GM12873 (cell line): ENCODE data around the gene KIF26B.

Source experiments
- CTCF ChIP-seq: IDR thresholded peaks from 2 replicates; pipeline ENCODE4 v1.5.1; 2012; ENCODE audit warnings: low read depth, mild to moderate bottlenecking, moderate library complexity, low read length, control low read depth; ENCODE audit not compliant: insufficient read depth; ENCODE audit errors: missing control alignments

The KIF26B gene

GRCh38 chr1:245691897-245692296 lies 537.1 kb downstream of the KIF26B start:
- TF ChIP-seq CTCF: no peak

GRCh38 chr1:245692318-245692717 lies 537.5 kb downstream of the KIF26B start:
- no peak for TF ChIP-seq CTCF

DNA sequence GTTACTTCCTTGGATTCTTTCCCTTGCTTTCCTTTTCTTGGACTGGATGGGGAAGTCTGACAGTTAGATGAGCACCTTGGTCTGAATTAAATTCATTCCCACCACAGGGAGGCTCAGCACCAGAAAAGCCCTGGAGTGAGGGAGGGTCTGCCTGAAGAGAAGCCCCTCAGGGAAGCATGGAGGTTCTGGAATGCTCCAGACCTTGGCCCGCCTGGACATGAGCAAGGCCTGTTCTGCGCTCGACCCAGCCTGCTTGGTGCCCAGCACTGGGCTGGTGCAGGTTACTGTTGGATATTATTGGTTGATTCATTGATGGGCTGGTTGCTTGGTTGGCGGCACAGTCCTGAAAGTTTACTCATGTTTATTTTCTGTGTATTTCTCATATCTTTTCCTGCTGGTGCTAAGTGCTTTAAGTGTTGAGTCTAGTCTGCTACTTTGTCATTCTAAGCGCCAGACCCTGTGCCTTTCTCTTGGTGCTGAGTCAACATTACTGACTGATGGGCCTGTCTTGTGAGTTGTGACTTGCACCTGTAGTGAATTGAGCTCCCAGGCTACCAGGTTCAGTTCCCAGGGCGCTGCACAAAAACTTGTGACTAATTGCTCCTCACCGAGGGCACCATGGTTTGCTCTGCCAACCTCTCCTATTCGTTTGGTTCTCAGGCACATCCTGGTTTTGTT lies 538.5 kb downstream of the KIF26B start:
- TF ChIP-seq CTCF: no peak

DNA sequence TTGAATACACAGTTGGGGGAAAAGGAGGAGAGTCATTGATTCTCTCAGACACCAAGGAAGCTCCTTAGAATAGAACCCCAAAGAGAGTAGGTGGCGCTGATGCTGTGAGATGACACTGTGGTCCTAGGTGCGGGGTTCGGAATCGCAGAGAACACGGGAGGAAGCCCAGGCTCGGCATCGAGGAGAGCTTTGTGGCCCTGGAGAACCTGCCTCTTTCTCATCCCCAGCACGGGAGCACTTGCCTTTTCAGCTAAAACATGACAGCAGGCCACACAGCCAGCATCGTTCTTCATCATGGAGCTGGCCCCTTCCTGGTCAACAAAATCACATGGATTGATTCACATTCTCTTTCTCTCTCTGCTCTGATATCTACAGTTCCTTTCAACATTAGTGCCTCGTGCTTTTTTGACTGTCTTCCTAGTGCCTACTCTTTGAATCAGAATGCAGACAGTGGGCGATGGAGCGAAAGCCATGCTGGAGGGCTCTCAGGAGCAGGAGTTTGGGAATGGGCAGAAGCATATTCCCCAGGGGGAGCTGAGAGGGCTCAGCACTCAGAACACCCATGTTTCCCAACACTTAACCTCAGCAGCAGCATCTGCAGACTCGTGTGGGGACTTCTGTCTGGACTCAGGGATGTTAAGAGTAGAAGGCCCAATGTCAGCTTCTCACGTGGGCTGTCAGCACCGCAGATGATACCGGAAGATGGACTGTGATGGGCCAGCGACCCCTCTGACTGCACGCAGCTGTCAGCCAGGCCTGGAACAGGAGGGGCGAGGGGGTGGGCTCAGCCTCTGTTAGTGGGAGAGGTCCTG lies 539.4 kb downstream of the KIF26B start:
- no peak for TF ChIP-seq CTCF

DNA sequence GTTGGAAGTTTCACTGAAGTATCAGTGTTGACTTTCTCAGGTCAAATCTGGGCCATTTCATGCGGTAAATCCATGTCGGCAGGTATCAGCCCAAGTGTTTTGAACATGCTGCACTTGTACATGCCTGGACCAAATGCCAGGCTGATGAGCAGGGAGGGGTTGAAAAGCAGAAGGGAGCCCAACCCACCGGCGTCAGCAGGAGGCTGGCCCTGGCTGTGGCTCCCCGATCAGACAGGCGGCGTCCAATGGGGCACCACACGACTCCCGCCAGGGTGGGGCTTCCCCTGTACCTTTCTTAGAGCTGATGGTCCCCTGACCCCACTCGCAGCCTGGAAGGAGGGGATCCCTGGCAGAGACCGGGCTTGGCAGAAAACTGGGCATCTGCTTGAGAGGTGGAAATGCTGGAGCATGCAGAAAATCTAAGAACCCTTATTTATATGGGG lies 540.0 kb downstream of the KIF26B start:
- no peak for TF ChIP-seq CTCF

GRCh38 chr1:245695211-245695610 lies 540.4 kb downstream of the KIF26B start:
- TF ChIP-seq CTCF: no peak

DNA sequence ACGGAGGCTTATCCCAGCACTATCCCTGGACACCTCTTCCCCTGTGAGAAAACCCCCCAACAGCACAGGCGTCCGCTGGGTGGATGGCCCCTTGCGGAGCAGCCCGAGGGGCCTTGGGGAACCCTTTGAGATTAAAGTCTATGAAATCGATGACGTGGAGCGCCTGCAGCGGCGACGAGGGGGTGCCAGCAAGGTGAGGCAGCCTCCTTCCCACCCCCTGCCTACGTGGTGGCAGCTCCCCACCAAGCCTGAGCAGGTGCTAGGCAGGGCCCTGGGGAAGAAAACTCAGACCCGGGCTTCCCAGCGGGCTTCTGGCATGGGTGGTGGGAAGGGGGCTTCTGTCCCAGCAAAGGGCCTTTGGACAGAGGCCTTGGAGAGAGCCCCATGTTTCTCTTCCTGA lies 543.3 kb downstream of the KIF26B start:
- no peak for TF ChIP-seq CTCF
